DMS53 (cell line): ENCODE results near the gene TMEM17.
"Not testable (repeated sequence)": the region's sequence is repeated elsewhere in the genome, so short reads cannot be mapped to it uniquely, and the experiment has no call there.

Experiments used
- DNase-seq: peaks from one replicate; lab custom pipeline; 2025; lab: John Stamatoyannopoulos, UW

Gene TMEM17, protein sequence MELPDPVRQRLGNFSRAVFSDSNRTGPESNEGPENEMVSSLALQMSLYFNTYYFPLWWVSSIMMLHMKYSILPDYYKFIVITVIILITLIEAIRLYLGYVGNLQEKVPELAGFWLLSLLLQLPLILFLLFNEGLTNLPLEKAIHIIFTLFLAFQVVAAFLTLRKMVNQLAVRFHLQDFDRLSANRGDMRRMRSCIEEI

DNA sequence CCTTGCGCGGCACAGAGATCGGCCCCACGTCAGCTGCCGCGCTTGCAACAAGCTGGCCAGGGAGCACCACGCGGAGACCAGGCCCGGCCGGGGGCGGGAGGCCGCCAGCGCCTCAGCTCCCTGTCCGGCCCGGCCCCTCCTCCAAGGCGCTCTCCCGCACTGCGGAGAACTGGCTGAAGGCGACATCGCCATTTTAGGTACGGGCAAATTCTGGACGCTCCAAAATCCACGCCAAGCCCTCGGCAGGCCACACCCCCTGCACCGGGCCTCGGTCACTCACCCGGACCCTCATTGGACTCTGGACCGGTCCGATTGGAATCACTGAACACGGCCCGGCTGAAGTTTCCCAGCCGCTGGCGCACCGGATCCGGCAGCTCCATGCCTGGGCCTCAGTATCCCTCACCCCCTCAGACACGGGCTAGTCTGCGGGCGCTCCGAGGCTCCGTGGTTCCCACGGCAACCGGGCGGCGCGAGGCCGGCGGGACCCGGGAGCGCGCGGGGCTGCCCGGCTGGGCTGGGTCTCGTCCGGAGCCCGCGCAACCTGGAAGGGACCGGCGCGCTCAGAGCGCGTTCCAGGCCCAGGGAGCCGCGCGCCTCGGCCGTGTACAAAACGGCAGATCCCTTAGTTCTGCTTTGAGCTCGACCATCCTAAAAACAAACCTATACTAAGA, at the start of gene TMEM17:
Gene TMEM17, minus strand, starts transcription at position 446 of the 671 bp plus-strand sequence. Its CDS starts 66 bp downstream, at position 380.
- DNase-seq = peak; percentile 95

DNA sequence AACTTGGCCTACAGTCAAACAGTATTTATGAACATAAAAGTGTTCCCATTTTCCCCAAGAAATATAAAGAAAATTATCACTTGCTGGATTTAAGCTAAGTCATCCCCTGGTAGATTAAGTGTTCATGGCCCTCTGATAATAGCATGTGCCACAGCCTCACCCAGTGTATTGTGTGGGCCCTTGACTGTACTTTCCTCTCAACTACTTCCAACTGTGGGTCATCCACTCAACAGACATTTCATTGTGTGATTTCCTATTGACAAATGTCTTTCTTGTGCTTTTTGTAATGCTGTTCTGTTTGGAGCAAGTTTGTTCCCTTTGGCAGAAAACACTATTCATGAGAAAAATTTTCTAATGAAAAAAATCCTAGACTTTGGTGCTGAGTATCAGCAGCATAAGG, 48.4 kb upstream of the TMEM17 start:
- DNase-seq = no peak

DNA sequence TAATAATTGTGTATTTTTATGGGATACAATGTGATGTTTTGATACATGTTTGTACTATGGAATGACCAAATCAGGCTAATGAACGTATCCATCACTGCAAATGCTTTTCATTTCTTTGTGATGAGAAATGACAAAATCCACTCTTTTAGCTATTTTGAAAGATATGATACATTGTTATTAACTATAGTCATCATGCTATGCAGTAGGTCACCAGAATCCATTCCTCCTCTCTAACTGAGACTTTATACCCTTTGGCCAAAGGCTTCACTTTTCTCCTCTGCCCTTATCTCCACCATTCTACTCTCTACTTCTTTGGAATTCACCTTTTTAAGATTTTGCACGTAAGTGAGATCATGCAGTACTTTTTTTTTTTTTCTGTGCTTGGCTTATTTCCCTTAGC, 44.5 kb upstream of the TMEM17 start:
- DNase-seq = no peak

DNA sequence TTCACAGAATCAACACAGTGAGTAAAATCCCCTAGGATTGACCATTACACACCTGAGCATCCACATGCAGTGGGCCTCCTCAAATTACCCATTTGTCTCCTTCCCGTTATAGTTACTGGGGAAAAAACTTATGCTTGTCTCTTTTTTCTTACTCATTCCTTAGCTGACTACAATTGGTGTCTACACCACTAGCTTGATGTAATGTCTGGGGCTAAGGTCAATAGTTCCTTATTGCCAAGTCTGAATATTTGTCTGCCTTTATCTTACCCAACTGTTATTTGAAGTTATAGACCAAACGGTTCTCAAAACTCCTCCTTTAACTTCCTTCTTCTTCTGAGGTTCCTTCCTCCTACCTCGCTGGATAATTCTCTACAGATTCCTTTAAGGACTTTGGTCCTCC, 41.9 kb upstream of the TMEM17 start:
- DNase-seq = no peak

DNA sequence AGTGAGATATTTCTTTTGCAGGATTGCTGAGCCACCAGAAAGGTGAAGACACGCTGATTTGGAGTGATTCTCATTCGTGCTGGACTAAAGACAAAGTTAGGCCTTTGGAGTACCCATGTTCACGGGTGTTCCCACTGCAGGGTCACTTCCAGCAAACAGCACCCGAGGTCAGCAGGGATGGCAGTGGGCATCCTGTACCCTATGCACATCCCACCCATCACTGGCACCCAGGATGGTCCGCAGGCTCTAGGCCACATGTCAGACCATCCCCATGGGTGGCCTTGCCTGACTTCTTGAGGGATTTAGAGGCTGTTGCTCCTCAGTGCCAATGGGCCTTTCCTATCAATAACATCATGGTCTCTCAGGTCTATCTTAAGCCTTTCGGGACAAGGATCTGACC, 39.3 kb upstream of the TMEM17 start:
- DNase-seq = no peak

DNA sequence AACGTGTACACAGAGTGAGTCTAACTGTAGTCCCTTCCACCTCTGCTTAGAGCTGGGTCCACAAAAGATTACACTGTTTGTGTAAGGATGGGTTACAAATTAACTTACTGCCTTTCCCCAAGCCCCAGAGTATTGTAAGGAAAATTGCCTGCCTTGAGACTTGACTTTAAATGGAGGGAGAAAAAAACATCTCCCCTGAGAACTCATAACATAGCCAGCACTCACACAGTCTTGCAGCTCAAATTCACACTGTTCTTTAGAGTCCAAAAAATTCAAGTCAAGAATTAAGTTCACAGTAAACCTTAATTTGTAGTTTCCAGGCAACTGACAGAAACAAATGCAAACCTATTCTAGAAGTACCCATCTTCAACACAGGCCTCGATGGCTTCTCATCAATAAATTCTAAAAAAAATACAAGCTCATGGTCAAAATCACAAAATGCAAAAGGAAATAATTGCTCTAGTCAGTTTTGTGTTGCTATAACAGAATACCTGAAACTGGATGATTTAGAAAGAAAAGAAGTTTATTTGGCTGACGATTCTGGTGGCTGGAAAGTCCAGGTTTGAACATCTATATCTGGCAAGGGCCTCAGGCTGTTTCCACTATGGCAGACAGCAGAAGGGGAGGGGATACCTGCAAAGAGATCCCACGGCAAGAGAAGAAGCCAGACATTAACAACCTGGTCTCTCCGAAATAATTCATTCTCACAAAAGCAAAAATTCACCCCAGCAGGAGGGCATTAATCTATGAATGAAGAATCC, 34.6 kb upstream of the TMEM17 start:
- peak; percentile 38 for DNase-seq

DNA sequence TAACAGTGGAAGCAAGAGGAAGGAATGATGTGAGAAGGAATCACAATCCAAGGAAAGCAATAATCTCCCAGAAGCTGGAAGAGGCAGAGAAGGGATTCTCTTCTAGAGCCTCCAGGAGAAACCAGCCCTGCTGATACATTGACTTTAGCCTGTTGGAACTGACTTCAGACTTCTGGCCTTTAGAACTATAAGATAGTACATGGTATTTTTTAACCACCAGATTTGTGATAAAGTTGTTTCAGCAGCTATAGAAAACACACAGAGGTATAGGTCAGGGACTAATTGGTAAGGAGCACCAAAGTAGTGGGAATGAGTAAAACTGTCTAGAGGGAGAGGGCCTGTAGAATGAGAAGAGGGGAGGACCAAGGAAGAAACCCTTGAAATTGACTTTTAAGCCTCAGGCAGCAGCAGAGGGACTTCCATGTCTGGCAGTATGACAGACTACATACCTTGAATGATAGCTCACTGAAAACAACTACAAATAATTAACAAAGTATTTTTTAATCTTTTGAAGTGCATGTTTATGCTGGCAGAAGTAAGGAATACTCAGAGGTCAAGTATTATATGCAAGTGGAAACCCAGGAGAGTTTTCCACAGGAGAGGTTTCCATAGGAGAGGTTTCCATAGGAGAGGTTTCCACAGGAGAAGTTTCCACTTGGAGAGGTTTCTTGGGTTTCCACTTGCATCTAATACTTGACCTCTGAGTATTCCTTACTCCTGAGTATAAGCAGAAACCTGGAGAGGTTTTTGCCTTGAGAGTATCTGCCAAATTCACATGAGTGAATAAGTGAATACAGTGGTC, 33.8 kb upstream of the TMEM17 start:
- DNase-seq = no peak

DNA sequence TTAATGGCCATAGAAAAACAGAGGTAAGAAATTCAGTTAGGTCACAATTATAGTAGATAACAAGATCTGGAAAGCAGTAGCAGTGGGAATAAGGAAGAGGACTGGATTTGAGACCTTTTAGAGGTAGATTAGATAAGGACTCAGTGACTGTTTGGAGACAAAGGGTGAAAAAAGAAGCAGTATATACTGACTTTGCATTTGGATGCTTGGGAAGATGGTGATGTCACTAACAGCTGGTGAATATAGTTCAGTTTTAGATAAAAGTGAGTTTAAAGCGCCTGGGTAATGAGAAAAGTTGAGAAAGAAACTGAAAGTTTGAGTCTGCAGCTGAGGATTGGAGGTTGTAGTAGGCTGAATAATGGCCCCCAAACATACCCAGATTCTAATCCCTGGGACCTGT, 32.8 kb upstream of the TMEM17 start:
- DNase-seq = no peak

DNA sequence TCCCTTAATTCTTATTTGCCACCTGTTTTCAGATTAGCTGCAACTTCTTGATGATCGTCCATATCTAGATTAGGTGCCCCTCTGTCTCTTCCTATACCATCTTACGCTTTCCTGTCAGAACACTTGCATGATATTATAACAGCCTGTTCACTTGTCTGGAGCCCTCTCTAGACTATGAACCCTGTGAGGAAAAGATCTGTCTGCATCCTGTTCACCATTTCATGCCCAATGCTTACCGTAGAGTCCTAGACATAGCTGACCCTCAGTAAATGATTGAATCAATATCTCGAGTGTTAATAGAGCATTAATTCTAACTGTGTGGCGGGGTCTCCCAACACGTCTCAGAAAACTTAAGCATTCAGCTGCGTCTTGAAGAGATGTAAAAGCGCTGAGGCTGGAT, 31.8 kb upstream of the TMEM17 start:
- no peak for DNase-seq

DNA sequence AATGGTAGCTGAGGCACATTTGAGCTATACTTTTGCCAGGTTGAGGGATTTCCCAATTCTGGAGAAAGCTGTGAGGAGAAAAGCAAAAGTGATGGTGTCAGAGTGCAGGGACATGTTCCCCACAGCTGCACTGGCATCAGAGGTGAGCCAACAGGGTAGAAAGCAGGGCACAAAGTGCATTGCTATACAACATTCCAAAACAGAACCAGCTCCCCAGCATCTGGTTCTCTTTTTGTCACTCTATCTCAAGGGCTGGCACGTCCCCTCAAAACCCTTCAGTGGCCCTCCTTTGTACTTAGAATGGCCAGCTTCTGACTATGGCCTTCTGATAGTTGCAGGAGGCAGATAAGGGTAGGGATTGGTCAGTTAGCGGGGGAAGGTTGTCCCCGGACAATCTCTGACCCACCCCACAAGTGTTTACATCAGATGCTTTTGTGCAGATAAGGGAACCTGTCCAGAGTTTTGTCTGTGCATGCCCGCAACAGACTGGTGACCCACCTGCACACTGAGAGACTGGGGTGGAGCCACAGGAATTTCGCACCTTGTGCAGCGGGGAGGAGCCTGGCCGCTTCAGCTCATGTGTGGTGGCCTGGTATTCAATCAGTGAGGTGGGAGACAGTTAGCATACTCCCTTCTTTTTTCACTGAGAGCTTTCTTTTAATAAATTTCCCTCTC, 31.0 kb upstream of the TMEM17 start:
- DNase-seq = no peak

DNA sequence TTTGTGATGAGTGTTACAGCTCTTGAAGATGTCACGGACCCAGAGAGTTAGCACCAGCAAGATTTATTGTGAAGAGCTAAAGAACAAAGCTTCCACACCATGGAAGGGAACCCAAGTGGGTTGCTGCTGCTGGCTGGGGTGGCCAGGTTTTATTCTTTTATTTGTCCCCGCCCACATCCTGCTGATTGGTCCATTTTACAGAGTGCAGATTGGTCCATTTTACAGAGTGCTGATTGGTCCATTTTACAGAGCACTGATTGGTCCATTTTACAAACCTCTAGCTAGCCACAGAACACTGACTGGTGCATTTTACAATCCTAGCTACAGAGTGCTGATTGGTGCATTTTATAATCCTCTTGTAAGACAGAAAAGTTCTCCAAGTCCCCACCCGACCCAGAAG, 29.5 kb upstream of the TMEM17 start:
- not testable (repeated sequence) for DNase-seq

DNA sequence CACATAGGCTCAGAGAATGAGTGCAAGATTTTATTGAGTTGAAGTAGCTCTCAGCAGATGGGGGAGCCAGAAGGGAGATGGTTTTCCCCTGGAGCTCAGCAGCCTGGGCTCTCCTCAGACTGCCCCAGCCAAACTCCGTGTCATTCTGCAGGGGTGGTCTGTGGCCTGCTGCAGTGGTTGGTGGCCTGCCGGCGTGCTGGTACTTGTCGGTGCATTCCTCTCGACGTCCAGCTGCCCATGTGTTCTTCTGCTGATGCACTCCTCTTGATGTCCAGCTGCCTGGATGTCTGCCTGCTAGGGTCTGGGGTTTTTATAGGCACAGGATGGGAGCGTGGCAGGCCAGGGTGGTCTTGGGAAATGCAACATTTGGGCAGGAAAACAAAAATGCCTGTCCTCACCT, 25.6 kb upstream of the TMEM17 start:
- DNase-seq = no peak

DNA sequence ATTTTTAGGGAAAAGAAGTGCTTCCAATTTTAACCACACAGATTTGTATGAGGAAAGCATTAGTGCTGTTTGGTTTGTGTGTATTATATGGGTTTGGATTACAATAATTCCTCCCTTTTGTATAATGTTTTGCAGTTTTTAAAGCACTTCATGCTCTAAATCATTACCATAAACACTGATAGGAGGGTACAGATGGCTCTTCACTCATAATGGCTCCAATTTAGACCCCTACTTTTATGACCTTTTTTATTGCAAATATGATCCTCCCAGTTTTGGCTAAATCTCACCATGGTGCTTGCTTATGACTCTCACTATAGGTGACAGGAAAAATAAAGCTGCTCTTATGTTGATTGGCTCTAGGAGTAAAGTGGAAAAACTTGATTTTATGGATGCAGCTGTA, 23.8 kb upstream of the TMEM17 start:
- DNase-seq = no peak

DNA sequence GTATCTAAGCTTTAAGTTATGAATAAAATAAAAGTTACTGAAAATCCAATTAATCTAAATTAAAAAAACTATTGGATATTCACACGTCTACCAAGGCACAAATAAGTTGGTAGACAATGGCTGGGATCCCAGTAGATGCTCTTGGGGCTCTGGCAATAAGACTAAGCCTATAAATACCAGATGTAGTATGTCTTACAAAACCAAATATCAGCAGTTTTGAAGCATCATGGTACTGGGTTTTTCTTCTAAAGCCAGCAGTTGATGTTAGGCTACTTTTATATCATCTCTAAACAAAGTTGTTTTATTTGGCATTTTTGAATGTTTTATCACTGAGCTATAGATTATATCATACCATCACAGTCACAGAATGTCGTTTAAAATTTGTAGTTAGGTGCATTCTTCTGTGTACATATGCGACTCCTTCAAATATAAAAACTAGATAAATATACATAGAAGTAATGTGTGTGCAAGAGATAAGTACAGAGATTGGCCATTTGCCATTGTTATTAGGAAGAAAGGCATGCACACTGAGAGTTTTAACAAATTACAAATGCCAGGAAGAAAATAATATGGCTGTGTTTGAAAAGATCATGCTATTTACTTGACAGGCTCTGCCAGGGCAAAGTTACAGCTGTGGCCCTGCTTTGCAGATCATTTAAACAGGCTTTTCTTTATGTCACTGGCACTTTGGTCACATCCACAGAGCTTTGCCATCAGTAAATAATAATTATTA, 21.6 kb upstream of the TMEM17 start:
- DNase-seq = no peak

DNA sequence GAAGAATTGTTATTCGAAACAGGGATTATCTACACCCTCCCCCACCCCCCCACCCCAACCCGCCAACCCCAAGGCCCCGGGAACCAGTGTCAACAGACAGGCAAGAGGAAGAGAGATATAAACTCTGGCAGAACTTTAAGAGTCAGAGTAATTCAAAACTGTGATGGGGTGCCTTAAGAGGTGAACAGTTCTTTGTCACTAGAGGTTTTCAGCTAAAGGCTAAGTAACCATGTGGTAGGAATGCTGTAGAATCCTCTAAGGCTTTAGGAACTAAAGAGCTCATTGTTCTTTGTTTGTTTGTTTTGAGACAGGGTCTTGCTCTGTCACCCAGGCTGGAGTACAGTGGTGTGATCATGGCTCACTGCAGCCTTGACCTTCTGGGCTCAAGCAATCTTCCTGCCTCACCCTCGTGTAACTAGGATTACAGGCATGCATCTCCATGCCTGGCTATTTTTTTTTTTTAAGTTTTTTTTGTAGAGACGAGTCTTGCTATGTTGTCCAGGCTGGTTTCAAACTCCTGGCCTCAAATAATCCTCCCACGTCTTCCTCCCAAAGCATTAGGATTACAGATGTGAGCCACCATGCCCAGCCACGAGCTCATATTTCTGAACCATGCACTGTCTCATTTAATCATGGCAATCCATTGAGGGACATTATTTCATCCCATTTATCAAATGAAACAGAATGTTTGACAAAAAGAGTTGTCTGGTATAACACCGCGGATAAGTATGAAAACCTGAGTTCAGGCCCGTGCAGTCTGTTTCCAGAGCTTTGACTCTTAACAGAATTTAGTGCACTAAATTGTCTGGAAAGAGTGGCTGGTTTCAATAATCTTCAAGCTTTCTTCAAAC, 20.8 kb upstream of the TMEM17 start:
- DNase-seq = no peak

DNA sequence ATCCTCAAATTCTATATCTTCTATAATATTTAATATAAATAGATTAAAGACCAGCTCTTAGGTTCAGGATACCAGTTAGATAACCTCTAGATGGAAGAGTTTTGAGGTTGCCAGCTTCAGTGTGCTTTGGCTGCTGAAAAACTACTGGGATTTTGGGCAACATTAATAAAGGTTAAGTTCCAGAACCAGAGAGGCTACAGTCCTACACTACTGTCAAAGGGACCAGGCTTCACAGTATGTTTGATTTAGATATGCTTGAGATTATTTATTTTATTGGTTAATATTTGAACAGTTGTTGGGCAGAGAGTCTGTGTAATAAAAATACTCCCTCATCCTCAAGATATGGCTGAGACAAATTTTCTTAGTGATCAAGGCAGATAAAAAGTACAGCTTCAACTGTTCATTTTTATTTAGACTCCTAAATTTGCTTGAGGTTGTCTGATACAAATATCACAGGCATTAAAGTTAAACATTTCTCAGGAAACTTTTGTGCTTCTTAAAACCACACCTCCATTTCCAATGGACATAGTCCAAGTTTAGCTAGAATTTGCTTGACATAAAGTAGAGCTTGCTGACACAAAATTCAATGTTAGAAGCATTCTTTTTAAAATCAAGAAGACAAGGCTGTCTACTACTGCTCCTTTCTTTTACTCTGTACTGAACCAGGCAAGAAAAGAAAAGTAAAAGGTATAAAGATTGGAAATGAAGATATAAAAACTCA, 19.7 kb upstream of the TMEM17 start:
- DNase-seq = no peak

DNA sequence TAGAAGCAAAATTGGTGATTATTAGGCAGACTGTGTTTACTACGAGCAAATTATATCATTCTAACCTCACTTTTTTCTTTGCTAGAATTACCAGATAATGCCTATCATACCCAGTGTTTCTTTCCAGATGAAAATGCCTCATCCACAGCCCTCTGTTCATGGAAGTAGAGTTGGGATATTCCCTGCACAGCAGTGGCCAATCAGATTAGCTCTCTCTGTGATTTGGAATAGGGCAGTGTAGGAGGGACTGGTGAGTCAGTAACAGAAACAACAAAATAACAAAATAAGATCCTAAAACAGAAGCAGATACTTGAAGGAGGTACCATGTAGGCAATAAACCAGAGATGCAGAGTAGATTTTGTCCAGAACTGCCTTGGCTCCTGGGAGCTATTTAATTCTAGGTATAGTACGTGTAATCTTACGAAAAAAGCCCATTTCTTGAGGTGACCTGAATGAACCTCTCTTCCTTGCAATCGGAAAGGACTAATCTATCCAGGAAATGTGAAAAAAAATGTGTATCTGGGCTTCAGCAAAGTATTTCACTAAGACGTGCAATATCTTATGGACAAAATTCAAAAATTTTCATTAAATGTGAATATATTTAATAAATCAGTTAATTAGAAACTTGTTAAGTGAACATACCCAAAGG, 18.4 kb upstream of the TMEM17 start:
- DNase-seq = no peak

DNA sequence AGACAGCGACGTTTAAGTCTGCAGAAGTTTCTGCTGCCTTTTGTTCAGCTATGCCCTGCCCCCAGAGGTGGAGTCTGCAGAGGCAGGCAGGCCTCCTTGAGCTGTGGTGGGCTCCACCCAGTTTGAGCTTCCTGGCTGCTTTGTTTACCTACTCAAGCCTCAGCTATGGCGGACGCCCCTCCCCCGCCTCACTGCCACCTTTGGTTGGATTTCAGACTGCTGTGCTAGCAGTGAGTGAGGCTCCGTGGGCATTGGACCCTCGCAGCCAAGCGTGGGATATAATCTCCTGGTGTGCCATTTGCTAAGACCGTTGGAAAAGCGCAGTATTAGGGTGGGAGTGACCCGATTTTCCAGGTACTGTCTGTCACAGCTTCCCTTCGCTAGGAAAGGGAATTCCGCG, 15.1 kb upstream of the TMEM17 start:
- not testable (repeated sequence) for DNase-seq

DNA sequence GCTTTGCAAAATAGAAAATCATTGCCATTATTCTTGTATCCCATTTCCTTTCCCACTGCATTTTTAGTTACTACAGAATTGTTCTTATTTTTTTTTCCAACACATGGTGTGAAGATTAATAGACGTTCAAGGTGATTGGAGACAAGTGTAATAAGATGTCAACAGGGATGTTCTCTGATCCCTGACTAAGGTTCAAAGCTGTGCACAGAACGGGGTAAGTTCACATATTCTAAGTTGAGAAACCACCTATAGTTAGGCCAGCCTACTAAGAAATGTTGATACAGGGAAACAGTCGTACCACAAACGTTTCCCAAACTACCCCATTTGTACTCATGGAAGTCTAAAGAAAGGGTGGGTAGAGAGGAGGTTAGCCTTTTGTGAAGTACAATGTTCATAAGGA, 6.4 kb upstream of the TMEM17 start:
- no peak for DNase-seq
